ENCODE data around the gene MYO1A.
"Not testable (repeated sequence)": the region's sequence is repeated elsewhere in the genome, so short reads cannot be mapped to it uniquely, and the experiment has no call there.

MYO1A gene

DNA sequence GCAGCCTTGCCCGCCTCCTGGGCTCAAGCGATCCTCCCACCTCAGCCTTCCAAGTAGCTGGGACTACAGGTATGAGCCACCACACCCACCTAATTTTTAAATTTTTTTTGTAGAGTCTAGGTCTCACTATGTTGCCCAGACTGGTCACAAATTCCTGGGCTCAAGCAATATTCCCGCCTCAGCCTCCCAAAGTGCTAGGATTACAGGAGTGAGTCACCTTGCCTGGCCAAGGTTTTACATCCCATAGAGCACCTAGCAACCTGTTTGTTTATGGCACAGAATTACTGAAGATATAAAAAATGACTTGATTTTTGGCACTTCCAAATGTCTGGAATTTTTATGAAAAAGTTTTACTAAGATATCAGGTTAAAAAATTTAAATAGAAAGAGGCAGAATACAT lies 16.5 kb downstream of the MYO1A start:
- TF ChIP-seq, protein P1, sequence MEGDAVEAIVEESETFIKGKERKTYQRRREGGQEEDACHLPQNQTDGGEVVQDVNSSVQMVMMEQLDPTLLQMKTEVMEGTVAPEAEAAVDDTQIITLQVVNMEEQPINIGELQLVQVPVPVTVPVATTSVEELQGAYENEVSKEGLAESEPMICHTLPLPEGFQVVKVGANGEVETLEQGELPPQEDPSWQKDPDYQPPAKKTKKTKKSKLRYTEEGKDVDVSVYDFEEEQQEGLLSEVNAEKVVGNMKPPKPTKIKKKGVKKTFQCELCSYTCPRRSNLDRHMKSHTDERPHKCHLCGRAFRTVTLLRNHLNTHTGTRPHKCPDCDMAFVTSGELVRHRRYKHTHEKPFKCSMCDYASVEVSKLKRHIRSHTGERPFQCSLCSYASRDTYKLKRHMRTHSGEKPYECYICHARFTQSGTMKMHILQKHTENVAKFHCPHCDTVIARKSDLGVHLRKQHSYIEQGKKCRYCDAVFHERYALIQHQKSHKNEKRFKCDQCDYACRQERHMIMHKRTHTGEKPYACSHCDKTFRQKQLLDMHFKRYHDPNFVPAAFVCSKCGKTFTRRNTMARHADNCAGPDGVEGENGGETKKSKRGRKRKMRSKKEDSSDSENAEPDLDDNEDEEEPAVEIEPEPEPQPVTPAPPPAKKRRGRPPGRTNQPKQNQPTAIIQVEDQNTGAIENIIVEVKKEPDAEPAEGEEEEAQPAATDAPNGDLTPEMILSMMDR (IDR thresholded peaks at IDR 0.05; ENCODE audit: low read depth, low read length): no peak
- no peak overlapping the region for H3K4me3 ChIP-seq (ENCODE audit: low read depth, low read length)

- H3K4me3 ChIP-seq (ENCODE audit: low read depth, low read length): no peak overlapping the region
- TF ChIP-seq, protein P1 (IDR thresholded peaks at IDR 0.05; ENCODE audit: low read depth, low read length): no peak
Observed at GRCh38 chr12:57031789-57032188, 18.1 kb downstream of the MYO1A start.

DNA sequence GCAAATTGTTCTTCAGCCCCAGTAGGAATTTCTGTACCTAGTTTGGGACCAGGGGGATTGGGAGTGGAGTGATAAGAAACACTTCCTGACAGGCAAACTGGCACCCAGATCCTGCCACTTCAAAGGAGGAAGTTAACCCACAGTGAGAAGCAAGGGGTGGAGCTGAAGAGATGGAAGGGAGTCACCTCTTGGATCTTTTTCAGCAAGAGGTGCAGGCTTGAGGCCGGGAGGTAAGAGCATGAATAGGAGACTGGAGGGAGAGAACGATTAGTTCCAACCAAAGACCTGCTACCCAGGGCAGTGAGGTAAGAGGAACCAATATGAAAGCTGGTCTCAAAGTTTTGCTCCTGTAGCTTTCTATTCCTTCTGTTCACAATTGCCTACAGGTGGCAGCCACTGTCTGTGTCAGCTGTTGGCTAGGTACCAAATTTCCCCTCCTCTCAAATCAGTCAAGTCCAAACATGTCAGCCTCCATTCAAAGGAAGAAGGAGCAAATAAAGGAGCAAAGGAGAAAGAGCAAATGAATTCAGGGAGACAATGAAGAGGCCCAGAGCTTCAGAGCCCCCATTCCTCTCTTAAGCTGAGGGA lies 18.7 kb downstream of the MYO1A start:
- TF ChIP-seq, protein P1 (IDR thresholded peaks at IDR 0.05; ENCODE audit: low read depth, low read length): no peak

DNA sequence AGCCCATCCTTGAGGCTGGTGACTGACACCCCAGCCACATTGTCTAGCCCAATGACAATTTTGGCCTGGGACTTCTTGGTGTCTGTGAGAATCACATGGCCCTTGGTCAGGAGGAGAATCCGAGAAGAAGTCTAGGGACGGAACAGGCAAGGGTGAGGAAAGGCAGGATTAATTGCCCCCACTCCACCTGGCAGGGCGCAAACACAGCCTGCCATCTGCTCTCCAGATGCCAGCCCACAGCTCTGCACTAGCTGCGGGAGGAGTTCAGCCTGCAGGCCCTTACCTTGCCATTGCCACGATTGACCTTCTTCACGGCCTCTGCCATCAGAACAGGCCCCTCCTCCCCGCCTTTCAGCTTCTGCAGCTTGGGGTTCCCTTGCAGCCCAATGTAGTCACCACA lies 20.5 kb downstream of the MYO1A start:
- TF ChIP-seq, protein P1 (IDR thresholded peaks at IDR 0.05; ENCODE audit: low read depth, low read length): no peak
- no peak overlapping the region for H3K4me3 ChIP-seq (ENCODE audit: low read depth, low read length)

More for the DNA sequence above, 18.7 kb downstream of the MYO1A start:
- H3K4me3 ChIP-seq (ENCODE audit: low read depth, low read length): no peak overlapping the region

- TF ChIP-seq, protein P1 (IDR thresholded peaks at IDR 0.05; ENCODE audit: low read depth, low read length): no peak
- no peak overlapping the region for H3K4me3 ChIP-seq (ENCODE audit: low read depth, low read length)
Observed at GRCh38 chr12:57027805-57028153, 22.1 kb downstream of the MYO1A start.

- TF ChIP-seq, protein P1 (IDR thresholded peaks at IDR 0.05; ENCODE audit: low read depth, low read length): no peak
- H3K4me3 ChIP-seq (ENCODE audit: low read depth, low read length): no peak overlapping the region
Observed at GRCh38 chr12:57027011-57027804, 22.7 kb downstream of the MYO1A start.

DNA sequence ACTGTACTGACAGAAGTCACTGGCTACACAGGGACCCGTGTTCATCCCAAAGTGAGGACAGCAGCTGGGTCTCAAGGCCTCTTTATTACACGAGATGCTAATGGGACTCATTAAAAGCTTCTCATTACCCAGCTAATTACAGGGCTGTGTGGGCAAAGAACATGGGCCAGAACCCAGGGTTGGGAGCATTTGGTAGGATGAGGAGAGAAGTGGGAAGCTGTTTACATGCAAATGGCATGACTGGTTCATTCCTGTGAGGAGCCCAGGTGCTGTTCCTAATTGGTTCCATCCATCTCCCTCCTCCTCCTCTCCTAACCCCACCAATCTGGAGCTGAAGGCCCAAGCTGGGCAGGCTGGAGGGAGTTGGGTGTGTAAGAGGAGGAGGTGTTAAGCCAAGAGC lies 24.7 kb downstream of the MYO1A start:
- TF ChIP-seq, protein P1 (IDR thresholded peaks at IDR 0.05; ENCODE audit: low read depth, low read length): no peak
- H3K4me3 ChIP-seq (ENCODE audit: low read depth, low read length): no peak overlapping the region

DNA sequence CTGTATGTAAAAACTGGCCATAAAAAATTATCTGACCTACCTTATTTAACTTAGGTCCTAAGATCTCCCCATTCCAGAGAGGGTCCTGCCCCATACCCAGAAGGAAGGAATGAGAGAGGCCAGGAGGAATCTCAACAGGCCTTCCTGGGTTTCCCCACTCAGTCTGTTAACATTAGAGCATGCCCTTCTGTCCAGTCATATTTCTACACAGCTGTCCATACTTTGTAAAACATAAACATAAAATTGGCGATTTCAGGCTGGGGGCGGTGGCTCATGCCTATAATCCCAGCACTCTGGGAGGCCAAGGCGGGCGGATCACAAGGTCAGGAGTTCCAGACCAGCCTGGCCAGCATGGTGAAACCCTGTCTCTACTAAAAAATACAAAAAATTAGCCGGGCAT lies 27.6 kb downstream of the MYO1A start:
- H3K4me3 ChIP-seq (ENCODE audit: low read depth, low read length): not testable (repeated sequence)
